WI38 (cell line): Measurements from ENCODE around the gene DACT3.
A peak's percentile ranks its signal among the peaks of the same experiment; 100 is the strongest.

Source experiments
- H3K4me3 ChIP-seq: 2 replicates; pipeline ENCODE4 v1.5.1; 2011; ENCODE audit warnings: low read depth, mild to moderate bottlenecking, control low read depth, low read length
- CTCF ChIP-seq: IDR thresholded peaks from 2 replicates; pipeline ENCODE4 v1.5.1; 2012; ENCODE audit warnings: low read depth, mild to moderate bottlenecking, control low read depth, low read length

Gene DACT3

GRCh38 chr19:46616631-46617322, 44.2 kb downstream of the DACT3 start:
- peak; percentile 32 for TF ChIP-seq CTCF
- no peak overlapping the region for H3K4me3 ChIP-seq

GRCh38 chr19:46615966-46616365, 45.0 kb downstream of the DACT3 start:
- no peak for TF ChIP-seq CTCF
- H3K4me3 ChIP-seq, result no peak overlapping the region

- peak; percentile 88 for TF ChIP-seq CTCF
- H3K4me3 ChIP-seq, result no peak overlapping the region
Measured at GRCh38 chr19:46614114-46614722, 46.8 kb downstream of the DACT3 start.

- no peak for TF ChIP-seq CTCF
- no peak overlapping the region for H3K4me3 ChIP-seq
Measured at GRCh38 chr19:46613525-46613924, 47.5 kb downstream of the DACT3 start.

- H3K4me3 ChIP-seq, result no peak overlapping the region
- no peak for TF ChIP-seq CTCF
Measured at GRCh38 chr19:46611776-46612175, 49.2 kb downstream of the DACT3 start.

- no peak overlapping the region for H3K4me3 ChIP-seq
- TF ChIP-seq CTCF, result no peak
Measured at GRCh38 chr19:46610851-46611770, 49.9 kb downstream of the DACT3 start.

GRCh38 chr19:46610413-46610775, 50.6 kb downstream of the DACT3 start:
- no peak overlapping the region for H3K4me3 ChIP-seq

More at GRCh38 chr19:46610413-46610775, 50.6 kb downstream of the DACT3 start:
- no peak for TF ChIP-seq CTCF
